AG09309 (cell line): ENCODE results near the gene IL10.

ENCODE experiments used
- DNase-seq: peaks from one replicate; pipeline ENCODE4 v3.0.0-alpha.2; 2010; ENCODE audit warnings: low read depth
- H3K4me3 ChIP-seq: 2 replicates; pipeline ENCODE4 v1.5.1; 2011; ENCODE audit warnings: mild to moderate bottlenecking, low read depth, low read length, moderate library complexity; ENCODE audit not compliant: control insufficient read depth
- TF ChIP-seq, protein P1 (sequence below): IDR thresholded peaks from 2 replicates; pipeline ENCODE4 v1.5.1; 2011; ENCODE audit warnings: mild to moderate bottlenecking, low read depth, low read length, inconsistent platforms; ENCODE audit not compliant: insufficient read depth, control insufficient read depth; ENCODE audit errors: missing control alignments

The IL10 gene

DNA sequence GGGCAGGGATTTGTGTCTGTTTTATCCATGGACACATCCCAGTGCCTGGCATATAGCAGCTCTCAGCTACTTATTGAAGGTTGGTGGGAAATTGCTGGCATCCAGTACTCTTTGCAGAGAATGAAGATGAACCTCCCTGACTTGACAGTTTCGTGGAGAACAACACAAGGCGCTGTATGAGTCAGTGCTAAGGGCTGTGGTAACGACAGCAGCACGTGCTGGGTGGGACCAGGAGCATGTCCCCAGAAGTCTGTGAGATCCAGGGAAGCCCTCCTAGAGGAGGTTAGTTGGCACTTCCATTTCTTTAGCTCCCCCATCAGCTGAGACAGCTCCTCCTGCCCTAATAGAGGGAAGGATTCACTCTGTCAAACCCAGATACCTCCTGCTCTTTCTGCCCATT is 27.6 kb downstream of the IL10 start:
- TF ChIP-seq, protein P1, sequence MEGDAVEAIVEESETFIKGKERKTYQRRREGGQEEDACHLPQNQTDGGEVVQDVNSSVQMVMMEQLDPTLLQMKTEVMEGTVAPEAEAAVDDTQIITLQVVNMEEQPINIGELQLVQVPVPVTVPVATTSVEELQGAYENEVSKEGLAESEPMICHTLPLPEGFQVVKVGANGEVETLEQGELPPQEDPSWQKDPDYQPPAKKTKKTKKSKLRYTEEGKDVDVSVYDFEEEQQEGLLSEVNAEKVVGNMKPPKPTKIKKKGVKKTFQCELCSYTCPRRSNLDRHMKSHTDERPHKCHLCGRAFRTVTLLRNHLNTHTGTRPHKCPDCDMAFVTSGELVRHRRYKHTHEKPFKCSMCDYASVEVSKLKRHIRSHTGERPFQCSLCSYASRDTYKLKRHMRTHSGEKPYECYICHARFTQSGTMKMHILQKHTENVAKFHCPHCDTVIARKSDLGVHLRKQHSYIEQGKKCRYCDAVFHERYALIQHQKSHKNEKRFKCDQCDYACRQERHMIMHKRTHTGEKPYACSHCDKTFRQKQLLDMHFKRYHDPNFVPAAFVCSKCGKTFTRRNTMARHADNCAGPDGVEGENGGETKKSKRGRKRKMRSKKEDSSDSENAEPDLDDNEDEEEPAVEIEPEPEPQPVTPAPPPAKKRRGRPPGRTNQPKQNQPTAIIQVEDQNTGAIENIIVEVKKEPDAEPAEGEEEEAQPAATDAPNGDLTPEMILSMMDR: no peak
- no peak overlapping the region for H3K4me3 ChIP-seq
- DNase-seq: no peak

DNA sequence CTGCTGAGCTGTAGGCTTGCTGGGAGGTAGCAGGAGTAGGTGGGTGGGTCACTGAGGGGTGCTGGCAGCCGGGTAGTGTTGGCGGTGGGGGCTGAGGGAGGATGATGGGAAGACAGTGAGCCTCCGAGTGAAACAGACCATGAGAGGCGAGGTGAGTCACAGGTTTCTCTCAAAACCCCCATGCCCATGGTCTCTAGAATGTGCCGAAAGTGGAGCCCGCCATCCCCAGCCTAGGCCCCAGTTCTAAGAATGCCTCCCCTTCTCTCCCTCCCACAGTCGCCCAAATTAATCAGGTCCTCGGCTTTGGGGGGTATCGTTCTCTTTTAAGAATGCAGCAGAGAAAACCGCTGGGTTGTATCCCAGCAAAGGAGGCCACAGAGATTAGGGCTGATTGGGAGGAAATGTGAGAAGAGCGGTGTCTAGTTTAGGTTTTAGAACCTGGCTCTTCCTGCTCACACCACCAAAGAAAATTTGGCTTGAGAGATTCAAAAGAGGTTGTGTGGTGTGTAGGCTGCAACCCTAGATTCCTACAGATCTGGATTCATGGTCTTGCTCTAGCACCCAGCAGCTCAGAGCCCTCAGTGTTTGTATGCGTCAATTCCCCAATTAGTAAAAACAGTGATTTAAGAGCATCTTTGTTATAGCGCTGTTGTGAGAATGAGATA is 29.4 kb downstream of the IL10 start:
- H3K4me3 ChIP-seq: no peak overlapping the region

DNA sequence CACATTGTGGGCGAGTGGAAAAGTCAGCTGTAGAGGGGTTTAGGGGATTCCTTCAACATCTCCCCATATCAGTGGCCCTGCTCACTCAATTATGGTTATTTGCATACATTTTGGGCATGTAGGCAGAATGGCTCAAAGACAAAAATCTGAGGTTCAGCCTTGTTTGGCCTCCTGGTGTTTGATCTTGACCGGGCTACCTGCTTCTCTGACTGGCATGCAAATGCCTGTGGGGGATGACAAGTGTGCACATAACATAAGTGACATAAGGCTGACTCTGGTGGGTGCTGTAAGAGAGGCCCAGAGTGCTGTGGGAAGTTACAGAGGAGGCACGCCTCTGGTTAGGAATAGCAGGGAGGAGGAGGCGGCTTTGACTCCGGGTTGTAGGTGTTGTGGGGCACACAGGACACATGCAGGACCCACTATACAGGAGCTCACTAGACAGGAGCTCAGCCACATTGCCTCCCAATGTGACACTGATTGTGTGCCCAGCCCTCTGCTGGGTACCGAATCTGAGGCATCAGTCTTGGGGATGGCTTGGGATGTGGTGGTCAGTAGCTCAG is 31.1 kb downstream of the IL10 start:
- TF ChIP-seq, protein P1: no peak
- no peak for DNase-seq
- no peak overlapping the region for H3K4me3 ChIP-seq

More for the DNA sequence above, 29.4 kb downstream of the IL10 start:
- DNase-seq: no peak
- TF ChIP-seq, protein P1: no peak

DNA sequence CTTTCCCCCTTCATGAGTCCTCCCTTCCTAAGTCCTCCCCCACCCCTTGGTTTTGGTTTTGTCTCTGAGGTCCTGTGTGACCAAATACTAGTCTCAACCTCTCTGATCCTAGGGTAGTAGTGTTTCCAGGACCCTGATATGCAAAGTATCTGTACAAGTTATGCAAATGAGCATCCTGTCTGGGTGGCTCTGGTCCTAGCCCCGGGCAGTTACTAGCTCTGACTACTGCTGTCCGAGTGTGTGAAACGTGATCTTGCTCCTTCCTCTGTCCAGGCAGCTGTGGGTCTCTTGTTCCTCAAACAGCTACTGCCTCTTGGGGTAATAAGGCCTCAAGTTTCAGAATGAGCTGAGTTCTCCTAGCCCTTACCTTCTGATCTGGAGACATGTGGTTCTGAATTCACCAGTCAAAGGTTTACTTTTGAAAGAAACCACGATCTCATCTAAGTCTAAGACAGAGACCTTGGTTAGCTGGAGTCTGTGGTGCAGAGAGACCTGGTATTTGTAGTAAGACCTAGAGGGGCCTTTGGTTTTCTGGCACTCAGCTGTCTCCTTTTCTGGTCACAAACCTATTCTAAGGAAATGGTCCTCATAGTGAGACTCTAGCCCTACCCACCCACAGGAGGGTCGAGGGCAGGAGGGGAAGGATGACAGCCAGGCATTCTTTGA is 32.8 kb downstream of the IL10 start:
- TF ChIP-seq, protein P1: no peak
- H3K4me3 ChIP-seq: no peak overlapping the region
- DNase-seq: no peak

DNA sequence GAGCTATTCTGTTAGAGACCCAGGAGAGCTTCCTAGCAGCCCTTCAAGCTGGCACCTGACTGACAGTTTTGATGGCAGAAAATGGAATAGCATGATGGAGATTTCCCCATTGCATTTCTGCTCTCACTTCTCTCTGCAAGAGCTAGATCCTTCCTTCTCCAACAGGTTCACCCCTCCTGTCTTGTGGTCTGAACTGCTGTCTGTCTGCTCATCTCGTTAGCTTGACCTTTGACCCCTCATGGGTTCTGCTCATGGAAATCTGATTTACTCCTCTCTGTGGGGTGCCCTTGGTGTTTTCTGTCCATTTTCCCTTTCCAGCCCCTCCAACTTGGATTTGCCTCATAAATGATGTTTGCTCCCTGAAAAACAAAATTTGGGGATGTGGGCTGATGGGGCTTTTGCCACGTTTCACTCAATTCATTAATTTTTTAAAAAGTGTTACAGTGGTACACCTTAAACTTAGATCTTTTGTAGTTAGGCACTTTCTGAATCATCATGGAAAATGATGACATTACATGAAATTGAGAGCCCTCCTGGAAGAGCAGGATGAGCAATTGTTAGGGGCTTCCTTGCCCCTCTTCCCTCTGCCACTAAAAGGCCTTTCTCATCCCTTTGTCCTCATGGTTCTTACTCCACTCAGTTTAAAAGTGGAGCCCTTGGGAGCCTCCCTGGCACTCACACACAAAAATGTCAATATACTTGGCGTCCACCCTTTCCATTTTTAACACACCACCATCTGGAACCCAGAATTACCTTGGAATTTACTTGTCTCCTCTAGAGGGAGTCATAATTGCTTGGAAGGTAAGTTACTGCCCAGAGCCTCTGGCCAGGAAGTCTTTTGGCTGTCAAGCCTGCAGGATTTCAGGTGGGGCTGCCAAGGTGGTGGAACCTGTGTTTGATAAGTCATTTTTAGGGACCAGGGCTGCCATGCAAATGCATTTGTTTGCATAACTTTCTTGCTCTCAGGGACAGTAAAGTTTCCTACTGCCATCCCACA is 33.6 kb downstream of the IL10 start:
- TF ChIP-seq, protein P1: peak; percentile 38
- DNase-seq: no peak
- H3K4me3 ChIP-seq: no peak overlapping the region

DNA sequence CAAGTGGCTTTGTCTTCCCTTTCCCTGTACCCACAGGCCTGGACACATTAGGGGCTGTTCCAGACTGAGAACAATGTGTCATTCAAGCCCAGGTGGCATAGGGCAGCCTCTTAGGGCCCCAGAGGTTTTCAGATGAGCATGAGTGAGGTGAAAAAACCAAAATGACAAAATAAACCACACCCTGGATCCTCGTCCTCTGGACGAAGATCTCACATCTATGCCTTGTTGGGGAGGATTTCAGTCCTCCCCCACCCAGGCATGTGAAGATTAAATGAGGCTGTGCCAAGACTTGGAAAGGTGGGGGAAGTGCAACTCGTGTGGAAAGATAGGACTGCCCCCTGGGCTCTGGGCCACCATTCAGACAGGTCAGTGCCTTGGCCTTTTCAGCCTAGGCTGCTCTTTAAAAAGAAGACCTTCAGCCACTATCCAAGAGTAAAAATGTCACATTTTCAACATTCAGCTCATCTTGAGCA is 34.5 kb downstream of the IL10 start:
- DNase-seq: no peak
- H3K4me3 ChIP-seq: no peak overlapping the region
- TF ChIP-seq, protein P1: no peak
